A549 (cell line): ENCODE data around the gene SHLD1. TPM values are rescaled to one million over a fixed set of nuclear protein-coding genes. Genes with fewer than 3 reads are reported as not detected.
A peak's percentile ranks its signal among the peaks of the same experiment; 100 is the strongest.

Experiments
- ATAC-seq, 2 experiments: fragments of 200-7000 bp in 1 of 2; fragments of >200 bp in 1 of 2; cut with Nextera tagmentation in 1 of 2; cut with Tn5 transposase in 1 of 2; 3 replicates each; pipeline versions ENCODE4 v1.8.0 to v1.9.1; 2018 to 2020; ENCODE audit warnings: mild to moderate bottlenecking in 1 of 2, moderate library complexity in 1 of 2
- CTCF ChIA-PET: fragments of 300-600 bp; sonication (Branson Sonifier 250); formaldehyde crosslinking; extraction: SDS; loops from one replicate; lab custom pipeline; 2021; ENCODE audit warnings: antibody characterized with exemption, inconsistent platforms; lab: Yijun Ruan, JAX
- POLR2A ChIA-PET: fragments of 350-600 bp; formaldehyde crosslinking; extraction: SDS; loops from one replicate; lab custom pipeline; 2021; ENCODE audit warnings: antibody characterized with exemption, inconsistent platforms; lab: Yijun Ruan, JAX
- DNase-seq, 2 experiments: peaks; one replicate each; pipeline versions ENCODE4 v3.0.0 to v3.0.0-alpha.2; 2011 to 2016; ENCODE audit warnings: low read depth in 1 of 2, low spot score in 1 of 2
- FAIRE-seq: peaks from 2 replicates; lab custom pipeline; 2011; peaks lifted over from hg19 to GRCh38; lab: Jason Lieb, UNC
- H3K27ac ChIP-seq, 2 experiments: fragments of >200 bp; sonication (Bioruptor Twin); formaldehyde crosslinking; 3 replicates each; pipeline ENCODE4 v1.5.1; 2016 to 2017
- H3K4me1 ChIP-seq: fragments of >200 bp; sonication (Bioruptor Twin); formaldehyde crosslinking; 3 replicates; pipeline ENCODE4 v1.6.1; 2016
- H3K4me2 ChIP-seq: fragments of >200 bp; sonication (Bioruptor Twin); formaldehyde crosslinking; 3 replicates; pipeline ENCODE4 v1.6.1; 2016
- H3K4me3 ChIP-seq: fragments of >200 bp; sonication (Bioruptor Twin); formaldehyde crosslinking; 3 replicates; pipeline ENCODE4 v1.5.1; 2016
- H3K9me3 ChIP-seq: fragments of >200 bp; sonication (Bioruptor Twin); formaldehyde crosslinking; 3 replicates; pipeline ENCODE4 v1.6.1; 2016
- BCL3 ChIP-seq: fragments of >200 bp; sonication (Bioruptor Twin); formaldehyde crosslinking; IDR thresholded peaks from 3 replicates; pipeline ENCODE4 v1.6.1; 2016
- CBX8 ChIP-seq: fragments of 200-600 bp; sonication (generic); IDR thresholded peaks from 2 replicates; pipeline ENCODE4 v1.6.1; 2016
- CHD4 ChIP-seq: fragments of 200-600 bp; sonication (generic); IDR thresholded peaks from 2 replicates; pipeline ENCODE4 v1.6.1; 2016; ENCODE audit warnings: antibody characterized with exemption, mild to moderate bottlenecking, borderline replicate concordance
- CTCF ChIP-seq: fragments of >200 bp; sonication (Bioruptor Twin); formaldehyde crosslinking; IDR thresholded peaks from 3 replicates; pipeline ENCODE4 v1.5.1; 2016
- EHF ChIP-seq: fragments of 250-450 bp; sonication (Bioruptor Pico); IDR thresholded peaks from 2 replicates; pipeline ENCODE4 v1.5.0; 2020; ENCODE audit warnings: mild to moderate bottlenecking
- EP300 ChIP-seq, 2 experiments: fragments of >200 bp; sonication (Bioruptor Twin); formaldehyde crosslinking; IDR thresholded peaks; 2 replicates in 1 of 2; 3 replicates in 1 of 2; pipeline ENCODE4 v1.6.1; 2016 to 2017
- ESRRA ChIP-seq: fragments of 150-350 bp; IDR thresholded peaks from 2 replicates; pipeline ENCODE4 v1.6.1; 2014; ENCODE audit warnings: mild to moderate bottlenecking, low read length, borderline replicate concordance
- FOSL2 ChIP-seq, 2 experiments: fragments of 450-650 bp in 1 of 2; fragments of >200 bp in 1 of 2; sonication (Bioruptor Twin) in 1 of 2; formaldehyde crosslinking; IDR thresholded peaks; 2 replicates each; pipeline versions ENCODE4 v1.5.0 to v1.6.1; 2016 to 2020; ENCODE audit warnings: mild to moderate bottlenecking in 1 of 2, moderate library complexity in 1 of 2
- HEYL ChIP-seq: fragments of 250-450 bp; sonication (Bioruptor Pico); IDR thresholded peaks from 2 replicates; pipeline ENCODE4 v1.8.0; 2021; ENCODE audit warnings: mild to moderate bottlenecking, moderate library complexity
- HOXA7 ChIP-seq: fragments of 250-450 bp; sonication (Bioruptor Pico); IDR thresholded peaks from 2 replicates; pipeline ENCODE4 v1.5.0; 2020; ENCODE audit warnings: mild to moderate bottlenecking, moderate library complexity
- HOXB13 ChIP-seq: fragments of 250-450 bp; sonication (Bioruptor Pico); IDR thresholded peaks from 2 replicates; pipeline ENCODE4 v1.5.0; 2020; ENCODE audit warnings: low read depth, mild to moderate bottlenecking, moderate library complexity
- JUN ChIP-seq, 2 experiments: fragments of >200 bp; sonication (Bioruptor Twin); formaldehyde crosslinking; IDR thresholded peaks; 2 replicates in 1 of 2; 3 replicates in 1 of 2; pipeline ENCODE4 v1.6.1; 2016 to 2017
- JUNB ChIP-seq: fragments of >200 bp; sonication (Bioruptor Twin); formaldehyde crosslinking; IDR thresholded peaks from 2 replicates; pipeline ENCODE4 v1.6.1; 2016
- KDM1A ChIP-seq: fragments of 200-600 bp; sonication (generic); IDR thresholded peaks from 2 replicates; pipeline ENCODE4 v1.6.1; 2016; ENCODE audit warnings: low read depth, mild to moderate bottlenecking
- MAFK ChIP-seq: fragments of 450-650 bp; IDR thresholded peaks from 2 replicates; pipeline ENCODE4 v1.6.1; 2014; ENCODE audit not compliant: partially characterized antibody
- NFE2L2 ChIP-seq: fragments of 150-350 bp; conservative IDR thresholded peaks from 2 replicates; pipeline ENCODE4 v1.6.1; 2014; ENCODE audit warnings: low read length
- NPAS2 ChIP-seq: fragments of 250-450 bp; sonication (Bioruptor Pico); IDR thresholded peaks from 2 replicates; pipeline ENCODE4 v1.8.0; 2022; ENCODE audit warnings: mild to moderate bottlenecking, moderate library complexity, borderline replicate concordance
- POLR2A ChIP-seq: IDR thresholded peaks from 2 replicates; pipeline ENCODE4 v1.6.1; 2012; ENCODE audit warnings: mild to moderate bottlenecking, low read length
- RAD21 ChIP-seq, 2 experiments: fragments of >200 bp in 1 of 2; sonication (Bioruptor Twin) in 1 of 2; formaldehyde crosslinking in 1 of 2; IDR thresholded peaks in 1 of 2; conservative IDR thresholded peaks in 1 of 2; 2 replicates in 1 of 2; 3 replicates in 1 of 2; pipeline ENCODE4 v1.6.1; 2012 to 2018; ENCODE audit warnings: inconsistent platforms in 1 of 2
- RARB ChIP-seq: fragments of 250-450 bp; sonication (Bioruptor Pico); IDR thresholded peaks from 2 replicates; pipeline ENCODE4 v1.8.0; 2021; ENCODE audit warnings: mild to moderate bottlenecking, moderate library complexity
- RNF2 ChIP-seq: fragments of 200-600 bp; sonication (generic); IDR thresholded peaks from 2 replicates; pipeline ENCODE4 v1.6.1; 2016; ENCODE audit warnings: low read depth, mild to moderate bottlenecking, antibody characterized with exemption, moderate library complexity, borderline replicate concordance
- SMC3 ChIP-seq: fragments of >200 bp; sonication (Bioruptor Twin); formaldehyde crosslinking; IDR thresholded peaks from 3 replicates; pipeline ENCODE4 v1.6.1; 2018; ENCODE audit warnings: inconsistent platforms
- USF2 ChIP-seq: fragments of 450-650 bp; IDR thresholded peaks from 2 replicates; pipeline ENCODE4 v1.6.1; 2014; ENCODE audit warnings: antibody characterized with exemption
- ZC3H11A ChIP-seq: fragments of 450-650 bp; IDR thresholded peaks from 2 replicates; pipeline ENCODE4 v1.6.1; 2014; ENCODE audit warnings: antibody characterized with exemption, mild to moderate bottlenecking
- ZNF302 ChIP-seq: fragments of 250-450 bp; sonication (Bioruptor Pico); IDR thresholded peaks from 2 replicates; pipeline ENCODE4 v1.9.0; 2021; ENCODE audit warnings: inconsistent platforms, mild to moderate bottlenecking, moderate library complexity
- WGBS: methylation state at CpG from one replicate; pipeline ENCODE4 v1.1.6; 2017; ENCODE audit errors: missing lambda C conversion rate; 5-methylcytosine and 5-hydroxymethylcytosine counted together
- polyA plus RNA-seq, 4 experiments: library from polyadenylated mRNA; depleted of rRNA in 3 of 4; stranded (reverse); fragments of >200 nt; fragmentation: RNase III in 1 of 4; extraction: RNeasy Plus Mini Kit Qiagen cat#74134 plus additional on column Dnase treatment in 1 of 4; gene quantifications; 2 replicates in 3 of 4; 3 replicates in 1 of 4; pipeline ENCODE4 v1.2.3, GENCODE V29; 2011 to 2017
- TF ChIP-seq, protein P1 (sequence below): IDR thresholded peaks from 2 replicates; pipeline ENCODE4 v1.6.1; 2012

SHLD1 gene
- polyA plus RNA-seq, 2 of the 4 experiments (the other 2 are of a cell fraction): 6.5 to 18.4 TPM

DNA sequence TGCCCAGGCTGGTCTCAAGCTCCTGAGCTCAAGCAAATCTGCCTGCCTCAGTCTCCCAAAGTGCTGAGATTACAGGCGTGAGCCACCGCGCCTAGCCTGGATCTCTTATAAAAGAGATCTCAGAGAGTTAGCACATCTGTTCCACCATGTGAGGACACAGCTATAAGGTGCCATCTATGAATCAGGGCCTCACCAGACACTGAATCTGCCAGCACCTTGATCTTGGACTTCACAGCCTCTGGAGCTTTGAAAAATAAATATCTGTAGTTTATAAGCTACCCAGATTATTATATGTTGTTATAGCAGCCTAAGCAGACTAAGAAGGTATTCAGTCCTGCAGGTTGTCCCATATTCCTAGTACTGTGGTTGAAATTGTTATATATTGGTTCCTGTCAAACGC is 33.2 kb upstream of the SHLD1 start:
- TF ChIP-seq ZNF302 (CRISPR knock-in tag): no peak
- TF ChIP-seq NPAS2 (CRISPR knock-in tag): no peak
- no peak for TF ChIP-seq EHF (CRISPR knock-in tag)
- no peak for TF ChIP-seq ESRRA
- no peak for TF ChIP-seq KDM1A
- TF ChIP-seq RAD21 (conservative IDR thresholded peaks at IDR 0.05 in 1 of 2, IDR thresholded peaks at IDR 0.05 in 1 of 2): no peak
- TF ChIP-seq ZC3H11A: no peak
- TF ChIP-seq HOXA7 (CRISPR knock-in tag): no peak
- TF ChIP-seq BCL3: no peak
- no peak for TF ChIP-seq FOSL2 (IDR thresholded peaks at IDR 0.05)
- no peak for TF ChIP-seq FOSL2 (CRISPR knock-in tag; IDR thresholded peaks at IDR 0.05)
- no peak for TF ChIP-seq JUNB
- TF ChIP-seq CBX8: no peak
- no peak for TF ChIP-seq RARB (CRISPR knock-in tag)
- no peak for TF ChIP-seq CHD4
- no peak for TF ChIP-seq JUN (IDR thresholded peaks at IDR 0.05)
- TF ChIP-seq RNF2: no peak
- no peak for TF ChIP-seq CTCF
- TF ChIP-seq USF2: no peak
- no peak for TF ChIP-seq NFE2L2
- H3K9me3 ChIP-seq: peaks cover 14% of the 10 kb centered on the region; the same call in 2 of the 3 replicates
- 95% methylated on average over 4 of the region's 4 CpGs for WGBS
- no peak overlapping the region for H3K4me3 ChIP-seq
- DNase-seq: no peak
- ChIA-PET CTCF (interaction anchor here (0.6 to 2.3 kb wide), 3 partner anchors 13 to 71 kb away, joined by 3 to 9 read pairs (median 4); no protein-coding TSS in a partner anchor), POLR2A (no interaction called here)
- no peak overlapping the region for H3K4me2 ChIP-seq
- no peak for FAIRE-seq
- H3K27ac ChIP-seq: peak overlapping the region in 1 of 2 experiments; percentile 40; a peak in 3 of 6 replicates
- peaks cover 37% of the 10 kb centered on the region for H3K4me1 ChIP-seq
- no peak for ATAC-seq

DNA sequence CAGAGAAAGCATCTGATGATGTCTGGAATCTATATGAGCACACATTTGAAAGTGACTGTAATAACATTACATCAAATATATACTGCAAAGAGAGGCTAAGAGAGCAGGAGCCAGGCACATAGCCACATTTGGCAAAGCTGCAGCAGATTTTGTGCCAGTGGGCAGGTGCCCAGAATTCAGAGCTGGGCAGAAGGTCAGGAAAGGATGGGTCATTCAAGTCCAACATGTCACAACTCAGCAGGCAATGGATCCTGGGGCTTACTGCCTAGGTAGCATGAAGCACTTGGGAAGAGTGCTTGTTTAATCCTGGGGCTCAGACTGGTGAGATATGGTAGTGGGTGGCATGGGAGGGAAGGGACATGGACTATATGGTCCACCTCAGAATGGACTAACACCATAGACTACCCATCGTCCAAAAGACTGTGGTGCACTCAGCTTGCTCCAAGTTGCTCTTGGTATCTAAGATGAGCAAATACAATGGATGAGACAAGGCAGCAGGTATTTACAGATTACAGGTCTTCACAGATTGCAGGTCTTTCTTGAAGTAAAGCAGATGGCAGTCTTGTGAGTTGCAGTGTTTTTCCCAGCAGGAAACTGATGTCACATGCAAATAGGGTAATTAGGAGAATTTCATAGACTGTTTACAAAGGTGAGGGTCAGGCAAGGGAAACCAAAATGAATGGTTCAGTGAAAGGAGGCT is 31.2 kb upstream of the SHLD1 start:
- ChIA-PET CTCF (interaction anchor here (1.8 to 4.2 kb wide), 2 partner anchors 69 to 189 kb away, joined by 4 to 20 read pairs; no protein-coding TSS in a partner anchor), POLR2A (no interaction called here)
- H3K9me3 ChIP-seq: peaks cover 14% of the 10 kb centered on the region; the same call in 2 of the 3 replicates
- no peak overlapping the region; the same call in 1 of the 3 replicates for H3K4me2 ChIP-seq
- FAIRE-seq: no peak
- no peak for DNase-seq
- H3K4me1 ChIP-seq: peaks cover 44% of the 10 kb centered on the region
- no peak overlapping the region for H3K4me3 ChIP-seq
- ATAC-seq: no peak
- peak overlapping the region; percentile 40 to 91; a peak in 5 of 6 replicates for H3K27ac ChIP-seq
- WGBS: 95% methylated on average over 1 of the region's 1 CpG
- no peak for TF ChIP-seq EHF (CRISPR knock-in tag)
- TF ChIP-seq MAFK: no peak
- no peak for TF ChIP-seq HOXB13 (CRISPR knock-in tag)
- TF ChIP-seq EP300 (IDR thresholded peaks at IDR 0.05): no peak
- no peak for TF ChIP-seq HEYL (CRISPR knock-in tag)
- no peak for TF ChIP-seq SMC3
- no peak for TF ChIP-seq POLR2A
- no peak for TF ChIP-seq HOXA7 (CRISPR knock-in tag)
- TF ChIP-seq CBX8: no peak
- TF ChIP-seq, protein P1, sequence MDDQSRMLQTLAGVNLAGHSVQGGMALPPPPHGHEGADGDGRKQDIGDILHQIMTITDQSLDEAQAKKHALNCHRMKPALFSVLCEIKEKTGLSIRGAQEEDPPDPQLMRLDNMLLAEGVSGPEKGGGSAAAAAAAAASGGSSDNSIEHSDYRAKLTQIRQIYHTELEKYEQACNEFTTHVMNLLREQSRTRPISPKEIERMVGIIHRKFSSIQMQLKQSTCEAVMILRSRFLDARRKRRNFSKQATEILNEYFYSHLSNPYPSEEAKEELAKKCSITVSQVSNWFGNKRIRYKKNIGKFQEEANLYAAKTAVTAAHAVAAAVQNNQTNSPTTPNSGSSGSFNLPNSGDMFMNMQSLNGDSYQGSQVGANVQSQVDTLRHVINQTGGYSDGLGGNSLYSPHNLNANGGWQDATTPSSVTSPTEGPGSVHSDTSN: no peak
